Esophagus muscularis mucosa (tissue), 4 donors: ENCODE measurements around the gene C5orf15. TPM values are rescaled to one million over a fixed set of nuclear protein-coding genes. Genes with fewer than 3 reads are reported as not detected.
"Not testable (repeated sequence)": the region's sequence is repeated elsewhere in the genome, so short reads cannot be mapped to it uniquely, and the experiment has no call there.

ENCODE experiments used
- DNase-seq: peaks from one replicate; pipeline ENCODE4 v3.0.0-alpha.2; 2017; ENCODE audit errors: extremely low spot score
- H3K27ac ChIP-seq, 4 donors: fragments of 200-600 bp; sonication (generic); replicated peaks in 1 of 4; 1 replicate in 3 of 4; 2 replicates in 1 of 4; pipeline ENCODE4 v1.5.1; 2016 to 2019; ENCODE audit warnings: mild to moderate bottlenecking in 1 of 4
- H3K27me3 ChIP-seq, 4 donors: fragments of 200-600 bp; sonication (generic); one replicate each; pipeline versions ENCODE4 v1.5.1 to v1.6.0; 2016 to 2019
- H3K36me3 ChIP-seq, 4 donors: fragments of 200-600 bp; sonication (generic); one replicate each; pipeline ENCODE4 v1.5.1; 2016 to 2019
- H3K4me1 ChIP-seq, 4 donors: fragments of 200-600 bp; sonication (generic); one replicate each; pipeline ENCODE4 v1.5.1; 2016 to 2019
- H3K4me3 ChIP-seq, 4 donors: fragments of 200-600 bp; sonication (generic); 1 replicate in 2 of 4; 2 replicates in 2 of 4; pipeline ENCODE4 v1.5.1; 2016 to 2019; ENCODE audit warnings: mild to moderate bottlenecking in 4 of 4, moderate library complexity in 1 of 4
- H3K9me3 ChIP-seq, 4 donors: fragments of 200-600 bp; sonication (generic); 1 replicate in 3 of 4; 2 replicates in 1 of 4; pipeline ENCODE4 v1.5.1; 2016 to 2019
- EP300 ChIP-seq: sonication (generic); formaldehyde crosslinking; IDR thresholded peaks from one replicate; pipeline ENCODE4 v1.6.1; 2017; ENCODE audit warnings: antibody characterized with exemption
- POLR2A ChIP-seq: fragments of 450-650 bp; IDR thresholded peaks from one replicate; pipeline ENCODE4 v1.6.1; 2017; ENCODE audit warnings: antibody characterized with exemption, moderate library complexity, mild to moderate bottlenecking, low read depth
- POLR2AphosphoS5 ChIP-seq, 2 donors: sonication (generic); formaldehyde crosslinking; IDR thresholded peaks; one replicate each; pipeline ENCODE4 v1.6.1; 2017; ENCODE audit warnings: antibody characterized with exemption in 2 of 2
- WGBS: methylation state at CpG from one replicate; pipeline ENCODE4 v1.1.5; 2018; 5-methylcytosine and 5-hydroxymethylcytosine counted together
- intact Hi-C: fragments of 100-400 bp; cut with DNase I; formaldehyde crosslinking; loops from one replicate; pipeline ENCODE4 v1.15.1; 2023
- total RNA-seq, 4 donors: library from RNA; depleted of rRNA; stranded (reverse); fragments of >200 nt; gene quantifications; one replicate each; pipeline versions ENCODE4 v1.1.0 to v1.2.1, GENCODE V29; 2016
- TF ChIP-seq, protein P1 (sequence below), 3 experiments: fragments of 200-600 bp in 2 of 3; fragments of 450-650 bp in 1 of 3; sonication (generic) in 2 of 3; IDR thresholded peaks; one replicate each; pipeline ENCODE4 v1.5.1; 2017 to 2019; ENCODE audit warnings: antibody characterized with exemption in 3 of 3, mild to moderate bottlenecking in 2 of 3, moderate library complexity in 1 of 3

The C5orf15 gene
- total RNA-seq, 4 donors from 2014 or later = 20.3 to 26.1 (median 22.2) TPM

DNA sequence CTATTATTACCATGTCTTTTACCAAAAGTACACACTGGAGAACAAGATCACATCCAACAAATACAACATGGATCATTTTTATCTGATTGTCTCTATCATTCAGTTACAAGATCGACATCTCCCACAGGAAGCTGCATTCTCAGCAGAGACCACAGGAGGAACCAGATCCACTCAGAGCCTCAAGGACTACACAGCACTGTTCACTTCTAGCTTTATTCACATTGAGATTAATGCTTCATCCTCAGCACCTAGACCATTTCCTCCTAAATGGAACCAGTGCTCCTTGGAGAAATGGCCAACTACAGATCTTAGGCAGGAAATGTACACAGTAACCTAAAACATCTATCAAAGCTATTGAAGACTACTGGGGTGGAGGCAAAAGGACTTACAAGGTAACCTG, 13.3 kb upstream of the C5orf15 start:
- intact Hi-C loops = no loop called here
- H3K27me3 ChIP-seq = no peaks in the 10 kb centered on the region
- no peaks in the 10 kb centered on the region for H3K9me3 ChIP-seq
- H3K36me3 ChIP-seq = peaks cover 13 to 97% (median 86%) of the 10 kb centered on the region in 4 donors
- no peak overlapping the region for H3K27ac ChIP-seq
- TF ChIP-seq POLR2A = no peak
- TF ChIP-seq POLR2AphosphoS5 (IDR thresholded peaks at IDR 0.05) = no peak
- TF ChIP-seq, protein P1, sequence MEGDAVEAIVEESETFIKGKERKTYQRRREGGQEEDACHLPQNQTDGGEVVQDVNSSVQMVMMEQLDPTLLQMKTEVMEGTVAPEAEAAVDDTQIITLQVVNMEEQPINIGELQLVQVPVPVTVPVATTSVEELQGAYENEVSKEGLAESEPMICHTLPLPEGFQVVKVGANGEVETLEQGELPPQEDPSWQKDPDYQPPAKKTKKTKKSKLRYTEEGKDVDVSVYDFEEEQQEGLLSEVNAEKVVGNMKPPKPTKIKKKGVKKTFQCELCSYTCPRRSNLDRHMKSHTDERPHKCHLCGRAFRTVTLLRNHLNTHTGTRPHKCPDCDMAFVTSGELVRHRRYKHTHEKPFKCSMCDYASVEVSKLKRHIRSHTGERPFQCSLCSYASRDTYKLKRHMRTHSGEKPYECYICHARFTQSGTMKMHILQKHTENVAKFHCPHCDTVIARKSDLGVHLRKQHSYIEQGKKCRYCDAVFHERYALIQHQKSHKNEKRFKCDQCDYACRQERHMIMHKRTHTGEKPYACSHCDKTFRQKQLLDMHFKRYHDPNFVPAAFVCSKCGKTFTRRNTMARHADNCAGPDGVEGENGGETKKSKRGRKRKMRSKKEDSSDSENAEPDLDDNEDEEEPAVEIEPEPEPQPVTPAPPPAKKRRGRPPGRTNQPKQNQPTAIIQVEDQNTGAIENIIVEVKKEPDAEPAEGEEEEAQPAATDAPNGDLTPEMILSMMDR (IDR thresholded peaks at IDR 0.05) = no peak
- TF ChIP-seq EP300 = no peak
- no peak for DNase-seq
- 82% methylated on average over 1 of the region's 1 CpG for WGBS
- H3K4me3 ChIP-seq = no peak overlapping the region
- peaks cover 13 to 21% (median 19%) of the 10 kb centered on the region in 4 donors for H3K4me1 ChIP-seq

DNA sequence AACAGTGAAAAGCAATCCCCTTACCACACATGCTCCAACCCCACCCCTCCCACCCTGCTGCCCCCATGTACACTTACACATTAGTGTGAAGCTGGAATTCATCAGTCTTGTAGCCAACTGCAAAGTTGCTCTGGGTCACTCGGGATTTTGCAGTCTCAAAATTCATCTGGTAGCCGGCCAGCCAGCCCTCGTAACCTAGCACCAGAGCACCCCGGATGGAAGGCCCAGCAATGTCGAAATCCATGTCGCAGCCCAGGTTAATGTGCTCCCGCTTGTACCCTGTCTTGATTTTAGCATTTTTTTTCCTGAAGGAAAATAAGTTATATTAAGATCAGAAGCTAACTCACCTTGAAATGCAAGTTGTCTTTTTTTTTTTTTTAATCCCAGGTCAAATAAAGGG, 12.2 kb upstream of the C5orf15 start:
- no peak for DNase-seq
- H3K9me3 ChIP-seq = no peaks in the 10 kb centered on the region
- WGBS = 54% methylated on average over 7 of the region's 7 CpGs
- peaks cover 10 to 20% (median 16%) of the 10 kb centered on the region in 4 donors for H3K4me1 ChIP-seq
- H3K27ac ChIP-seq = no peak overlapping the region
- intact Hi-C loops = no loop called here
- H3K4me3 ChIP-seq = no peak overlapping the region
- peaks cover 19 to 97% (median 87%) of the 10 kb centered on the region in 4 donors for H3K36me3 ChIP-seq
- TF ChIP-seq, protein P1 (IDR thresholded peaks at IDR 0.05) = no peak
- TF ChIP-seq EP300 (no peak), POLR2A (no peak), POLR2AphosphoS5 (IDR thresholded peaks at IDR 0.05) (no peak)
- no peaks in the 10 kb centered on the region for H3K27me3 ChIP-seq

DNA sequence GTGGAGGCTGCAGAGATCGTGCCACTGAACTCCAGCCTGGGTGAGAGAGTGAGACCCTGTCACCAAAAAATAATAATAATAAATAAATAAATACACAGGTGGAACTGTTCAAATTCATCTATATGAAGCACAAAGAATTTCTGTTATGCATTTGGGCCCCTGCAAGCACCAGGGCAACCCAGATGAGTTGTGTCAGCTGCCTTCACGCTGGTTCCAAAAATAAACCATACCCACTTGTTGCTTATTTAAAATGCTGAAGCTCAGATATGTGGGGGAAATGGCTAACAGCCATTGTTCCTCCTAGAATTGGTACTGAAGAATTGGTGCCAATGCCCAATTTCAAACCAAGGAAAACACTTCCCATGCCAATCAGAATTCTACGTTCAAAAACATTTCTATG, 10.5 kb upstream of the C5orf15 start:
- intact Hi-C loops = no loop called here
- H3K27ac ChIP-seq = no peak overlapping the region

DNA sequence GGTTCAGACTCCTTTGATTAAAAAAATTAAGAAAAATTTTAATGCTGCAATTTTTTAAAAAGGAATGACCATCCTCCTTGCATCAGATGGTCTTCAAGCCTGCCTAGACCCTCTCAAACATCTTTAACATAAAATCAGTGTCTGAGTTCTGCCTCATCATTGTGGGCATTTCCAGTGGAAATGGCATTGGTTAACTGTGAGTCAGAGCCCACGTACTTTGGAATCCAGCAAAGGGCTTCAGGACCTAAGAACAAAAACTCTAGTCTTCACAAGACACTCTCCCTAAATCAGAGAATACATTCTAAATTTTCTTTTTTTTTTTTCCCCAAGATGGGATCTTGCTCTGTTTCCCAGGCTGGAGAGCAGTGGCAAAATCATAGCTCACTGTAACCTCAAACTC, 9.4 kb upstream of the C5orf15 start:
- no peak overlapping the region for H3K4me3 ChIP-seq
- DNase-seq = no peak
- intact Hi-C loops = no loop called here
- peaks cover 46 to 97% (median 89%) of the 10 kb centered on the region in 4 donors for H3K36me3 ChIP-seq
- peaks cover 7 to 17% (median 13%) of the 10 kb centered on the region in 4 donors for H3K4me1 ChIP-seq
- WGBS = 35% methylated on average over 1 of the region's 1 CpG
- H3K9me3 ChIP-seq = no peaks in the 10 kb centered on the region
- H3K27ac ChIP-seq = no peak overlapping the region
- no peak for TF ChIP-seq POLR2A
- TF ChIP-seq, protein P1 (IDR thresholded peaks at IDR 0.05) = no peak
- TF ChIP-seq EP300 = no peak
- no peak for TF ChIP-seq POLR2AphosphoS5 (IDR thresholded peaks at IDR 0.05)
- H3K27me3 ChIP-seq = no peaks in the 10 kb centered on the region

More for the DNA sequence above, 10.5 kb upstream of the C5orf15 start:
- H3K36me3 ChIP-seq = peaks cover 35 to 97% (median 88%) of the 10 kb centered on the region in 4 donors
- no peaks in the 10 kb centered on the region for H3K9me3 ChIP-seq
- no peak overlapping the region for H3K4me3 ChIP-seq
- TF ChIP-seq POLR2A = no peak
- TF ChIP-seq POLR2AphosphoS5 (IDR thresholded peaks at IDR 0.05) = no peak
- TF ChIP-seq, protein P1 (IDR thresholded peaks at IDR 0.05) = no peak
- no peak for TF ChIP-seq EP300
- 78% methylated on average over 3 of the region's 3 CpGs for WGBS
- peaks cover 7 to 17% (median 13%) of the 10 kb centered on the region in 4 donors for H3K4me1 ChIP-seq
- no peaks in the 10 kb centered on the region for H3K27me3 ChIP-seq
- DNase-seq = no peak

DNA sequence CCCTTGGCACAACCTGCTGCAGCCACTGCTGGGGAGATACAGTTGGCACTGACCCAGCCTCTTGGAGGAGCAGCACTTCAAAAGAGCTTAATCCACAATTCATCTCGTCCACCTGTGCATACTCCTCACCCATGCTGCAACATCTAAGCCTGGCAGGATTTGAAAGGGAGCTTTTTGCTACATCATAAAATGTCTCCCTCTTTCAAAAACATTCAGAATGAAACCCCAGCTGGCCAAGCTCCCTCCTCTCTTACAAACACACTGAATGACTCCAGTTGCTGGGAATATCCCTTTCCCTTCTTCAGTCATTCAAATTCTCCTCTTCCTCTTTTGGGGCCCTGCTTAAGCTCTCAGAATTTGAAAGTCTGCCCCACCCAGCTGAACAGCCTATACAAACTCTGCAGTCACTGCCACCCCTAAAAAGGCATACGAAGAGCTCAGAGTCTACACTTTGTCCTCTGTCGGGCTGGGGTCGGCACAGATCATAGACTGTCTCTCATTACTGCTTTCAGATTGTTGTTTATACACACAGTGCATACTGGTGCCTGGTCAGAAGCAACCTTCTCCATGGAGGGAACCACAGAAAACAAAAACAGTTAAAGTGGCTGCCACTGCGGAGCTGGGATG, 8.8 kb upstream of the C5orf15 start:
- peaks cover 52 to 97% (median 89%) of the 10 kb centered on the region in 4 donors for H3K36me3 ChIP-seq
- H3K27ac ChIP-seq = no peak overlapping the region
- DNase-seq = no peak
- 61% methylated on average over 5 of the region's 5 CpGs for WGBS
- H3K4me3 ChIP-seq = no peak overlapping the region
- H3K4me1 ChIP-seq = peaks cover 7 to 17% (median 13%) of the 10 kb centered on the region in 4 donors
- H3K27me3 ChIP-seq = no peaks in the 10 kb centered on the region
- H3K9me3 ChIP-seq = no peaks in the 10 kb centered on the region
- TF ChIP-seq, protein P1 (IDR thresholded peaks at IDR 0.05) = no peak
- no peak for TF ChIP-seq POLR2A
- TF ChIP-seq POLR2AphosphoS5 (IDR thresholded peaks at IDR 0.05) = no peak
- no peak for TF ChIP-seq EP300
- intact Hi-C loops = no loop called here

DNA sequence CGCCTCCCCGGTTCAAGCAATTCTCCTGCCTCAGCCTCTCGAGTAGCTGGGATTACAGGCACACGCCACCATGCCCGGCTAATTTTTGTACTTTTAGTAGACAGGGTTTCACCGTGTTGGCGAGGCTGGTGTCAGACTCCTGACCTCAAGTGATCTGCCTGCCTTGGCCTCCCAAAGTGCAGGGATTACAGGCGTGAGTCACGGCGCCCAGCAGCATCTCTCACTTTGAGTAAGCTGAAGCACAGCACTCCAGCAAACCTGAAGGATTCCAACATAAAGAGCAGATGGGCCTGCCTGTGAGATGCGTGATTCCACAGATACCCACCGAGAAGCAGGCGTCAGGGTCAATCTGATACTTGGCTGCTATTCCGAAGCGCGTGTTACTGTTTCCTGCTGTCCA, 7.1 kb upstream of the C5orf15 start:
- intact Hi-C loops = not testable (repeated sequence)
- peaks cover 50 to 95% (median 85%) of the 10 kb centered on the region in 4 donors for H3K36me3 ChIP-seq

More for the DNA sequence above, 7.1 kb upstream of the C5orf15 start:
- not testable (repeated sequence) for H3K27me3 ChIP-seq, H3K4me3 ChIP-seq, H3K27ac ChIP-seq, DNase-seq, H3K9me3 ChIP-seq
- H3K4me1 ChIP-seq = peaks cover 7 to 17% (median 13%) of the 10 kb centered on the region in 4 donors
- WGBS = 97% methylated on average over 16 of the region's 16 CpGs
